Fibroblast of mammary gland (primary cell): Measurements from ENCODE around the gene TACC2.
A peak's percentile ranks its signal among the peaks of the same experiment; 100 is the strongest.

ENCODE experiments used
- DNase-seq: peaks from one replicate; pipeline ENCODE4 v3.0.0-alpha.2; 2010; ENCODE audit warnings: low read depth
- H3K4me3 ChIP-seq: 2 replicates; pipeline ENCODE4 v1.5.1; 2011; ENCODE audit warnings: low read depth, mild to moderate bottlenecking, low read length, moderate library complexity; ENCODE audit not compliant: control insufficient read depth
- CTCF ChIP-seq: conservative IDR thresholded peaks from 2 replicates; pipeline ENCODE4 v1.5.1; 2011; ENCODE audit warnings: low read depth, low read length, inconsistent platforms; ENCODE audit not compliant: control insufficient read depth, insufficient read depth

TACC2 gene

DNA sequence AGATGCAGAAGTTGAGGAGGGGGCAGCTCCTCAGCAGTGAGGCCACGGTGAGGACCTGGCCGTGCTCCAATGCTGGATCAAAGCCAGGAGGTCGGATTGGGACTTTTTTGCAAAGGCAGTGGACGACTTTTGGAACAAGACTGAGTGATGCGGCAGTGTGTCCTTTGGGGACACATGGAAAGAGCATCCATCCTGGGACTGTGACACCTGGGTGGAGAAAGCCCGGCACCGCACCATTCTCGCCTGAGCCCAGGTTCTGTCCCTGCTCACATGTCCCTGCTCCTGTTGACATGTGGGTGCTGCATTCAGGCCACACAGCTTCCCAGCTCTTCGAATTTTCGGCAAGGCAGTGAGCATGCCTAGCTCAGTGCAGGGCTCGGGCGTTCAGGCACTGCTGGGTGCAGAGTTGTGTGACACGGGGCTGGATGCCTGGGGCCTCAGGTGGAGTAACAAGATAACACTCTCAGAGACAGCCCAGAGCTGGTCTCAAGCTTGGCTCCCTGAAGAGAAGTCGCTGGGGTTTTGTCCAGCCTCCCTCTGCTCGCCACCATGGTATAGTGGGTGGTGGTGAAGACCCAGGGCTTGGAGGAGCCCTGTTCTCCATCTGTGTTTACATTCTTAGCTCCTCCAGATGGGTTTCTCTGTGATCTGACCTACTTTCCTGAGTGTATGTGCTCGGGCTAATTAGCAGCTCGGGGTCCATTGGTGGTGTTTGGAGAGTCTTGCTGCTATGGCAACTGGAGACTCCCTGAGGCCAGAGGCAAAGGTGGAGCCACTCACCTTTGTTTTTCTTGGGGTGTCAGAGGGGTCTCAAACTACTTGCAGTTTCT lies 170.4 kb downstream of the TACC2 start:
- no peak for DNase-seq
- TF ChIP-seq CTCF: no peak
- no peak overlapping the region for H3K4me3 ChIP-seq

GRCh38 chr10:122161795-122162194 lies 172.8 kb downstream of the TACC2 start:
- H3K4me3 ChIP-seq: no peak overlapping the region
- no peak for DNase-seq
- TF ChIP-seq CTCF: no peak

GRCh38 chr10:122162671-122163173 lies 173.8 kb downstream of the TACC2 start:
- no peak for DNase-seq
- no peak overlapping the region for H3K4me3 ChIP-seq
- no peak for TF ChIP-seq CTCF

GRCh38 chr10:122163174-122164022 lies 174.4 kb downstream of the TACC2 start:
- DNase-seq: peak; percentile 31
- peak overlapping the region; percentile 46 for H3K4me3 ChIP-seq
- no peak for TF ChIP-seq CTCF

GRCh38 chr10:122164023-122164601 lies 175.1 kb downstream of the TACC2 start:
- DNase-seq: no peak
- TF ChIP-seq CTCF: no peak
- H3K4me3 ChIP-seq: peak overlapping the region; percentile 33

GRCh38 chr10:122164815-122165483 lies 176.0 kb downstream of the TACC2 start:
- no peak overlapping the region for H3K4me3 ChIP-seq
- no peak for TF ChIP-seq CTCF
- no peak for DNase-seq
